Stimulated activated CD4-positive, alpha-beta T cell treated with anti-CD3 and anti-CD28 coated beads, Interleukin-1b, Interleukin-23, amount 100 ng/mL, for 48 hours (primary cell): Measurements from ENCODE around the gene FRY.
"Not testable (repeated sequence)": the region's sequence is repeated elsewhere in the genome, so short reads cannot be mapped to it uniquely, and the experiment has no call there.

ENCODE experiments used
- DNase-seq: peaks from one replicate; pipeline ENCODE4 v3.0.0-alpha.2; 2020

FRY gene

GRCh38 chr13:32031025-32031814 is at the start of gene FRY:
FRY (plus strand) TSS chr13:32031774; CDS start chr13:32031796, 22 bp downstream.
- peak; percentile 26 for DNase-seq

- DNase-seq: no peak
Observed at GRCh38 chr13:31982124-31982523, 49.5 kb upstream of the FRY start.

DNA sequence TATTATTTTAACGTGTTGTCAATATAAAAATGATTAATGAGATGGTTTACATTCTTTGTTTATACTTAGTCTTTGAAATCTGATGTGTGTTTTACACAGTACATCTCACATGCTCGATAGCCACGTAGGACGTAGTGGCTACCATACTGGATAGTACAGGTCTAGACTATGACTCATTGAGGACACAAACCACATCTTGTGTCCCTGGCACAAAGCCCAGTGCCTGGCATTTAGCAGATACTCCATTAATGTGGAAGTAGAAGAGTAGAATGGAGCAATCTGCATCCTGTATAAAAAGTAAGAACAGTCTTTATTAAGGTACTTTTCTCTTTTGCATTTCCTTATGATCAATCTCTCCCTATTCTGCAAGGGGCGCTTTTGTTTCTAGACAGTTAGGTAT is 49.0 kb upstream of the FRY start:
- no peak for DNase-seq

GRCh38 chr13:31983696-31984095 is 47.9 kb upstream of the FRY start:
- DNase-seq: not testable (repeated sequence)

GRCh38 chr13:31984388-31984787 is 47.2 kb upstream of the FRY start:
- DNase-seq: not testable (repeated sequence)

DNA sequence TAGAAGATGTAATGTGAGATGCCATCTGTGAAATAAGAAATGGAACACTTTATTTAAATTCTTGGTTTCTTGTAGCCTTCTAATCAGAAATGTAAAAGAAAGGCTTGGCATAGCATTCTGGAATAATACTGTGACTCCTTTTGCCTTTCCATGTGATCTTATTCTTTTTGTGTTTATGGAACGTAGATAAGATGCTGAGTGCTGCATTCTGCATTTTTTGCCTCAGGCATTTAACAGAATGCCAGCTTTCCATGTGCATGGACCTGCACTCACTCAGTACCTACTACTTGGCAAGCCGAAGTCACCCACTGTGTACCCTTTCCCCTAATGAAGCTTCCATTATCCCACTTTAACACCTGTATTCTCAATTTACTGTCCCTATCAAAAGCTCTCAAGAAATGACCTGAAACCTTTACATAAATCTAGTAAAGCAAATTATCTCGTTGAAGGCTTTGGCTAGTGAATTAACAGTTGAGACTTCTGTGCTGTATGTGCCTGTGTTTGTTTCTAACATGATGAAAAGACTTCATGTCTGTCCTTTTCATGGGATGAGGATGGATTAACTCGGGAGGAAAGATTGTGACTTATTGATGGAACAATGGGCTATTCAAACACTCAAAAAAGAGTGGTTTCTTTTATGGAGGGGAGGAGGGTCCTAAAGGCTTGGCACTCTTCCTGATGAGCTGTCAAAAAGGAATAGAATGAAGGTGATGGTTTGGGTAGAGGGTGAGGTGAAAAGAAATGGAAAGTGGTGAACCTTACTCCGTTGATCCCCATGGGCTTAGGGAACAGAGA is 44.7 kb upstream of the FRY start:
- no peak for DNase-seq

GRCh38 chr13:31987535-31988170 is 43.9 kb upstream of the FRY start:
- DNase-seq: no peak

- not testable (repeated sequence) for DNase-seq
Observed at GRCh38 chr13:31994367-31994766, 37.2 kb upstream of the FRY start.

- no peak for DNase-seq
Observed at GRCh38 chr13:31996601-31997000, 35.0 kb upstream of the FRY start.

GRCh38 chr13:31997641-31998040 is 33.9 kb upstream of the FRY start:
- DNase-seq: no peak

DNA sequence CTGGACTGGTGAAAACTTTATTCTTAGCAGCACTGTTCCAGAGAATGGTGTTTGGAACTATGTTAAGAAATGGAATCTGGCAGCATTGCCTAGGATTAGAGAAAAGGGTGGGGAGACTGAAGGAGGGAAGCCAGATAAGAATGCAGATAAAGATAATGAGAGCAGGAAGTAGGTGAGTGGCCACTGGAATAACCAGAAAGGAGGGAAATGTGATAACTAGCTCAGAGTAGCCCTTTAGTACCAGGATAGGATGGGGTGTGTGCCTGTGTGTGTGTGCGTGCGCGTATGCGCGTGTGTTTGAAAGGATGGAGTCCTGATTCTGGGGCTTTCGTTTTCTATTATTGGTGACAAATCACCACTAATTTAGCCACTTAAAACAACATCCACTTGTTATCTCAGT is 33.4 kb upstream of the FRY start:
- DNase-seq: no peak

GRCh38 chr13:32000754-32001153 is 30.8 kb upstream of the FRY start:
- DNase-seq: not testable (repeated sequence)

DNA sequence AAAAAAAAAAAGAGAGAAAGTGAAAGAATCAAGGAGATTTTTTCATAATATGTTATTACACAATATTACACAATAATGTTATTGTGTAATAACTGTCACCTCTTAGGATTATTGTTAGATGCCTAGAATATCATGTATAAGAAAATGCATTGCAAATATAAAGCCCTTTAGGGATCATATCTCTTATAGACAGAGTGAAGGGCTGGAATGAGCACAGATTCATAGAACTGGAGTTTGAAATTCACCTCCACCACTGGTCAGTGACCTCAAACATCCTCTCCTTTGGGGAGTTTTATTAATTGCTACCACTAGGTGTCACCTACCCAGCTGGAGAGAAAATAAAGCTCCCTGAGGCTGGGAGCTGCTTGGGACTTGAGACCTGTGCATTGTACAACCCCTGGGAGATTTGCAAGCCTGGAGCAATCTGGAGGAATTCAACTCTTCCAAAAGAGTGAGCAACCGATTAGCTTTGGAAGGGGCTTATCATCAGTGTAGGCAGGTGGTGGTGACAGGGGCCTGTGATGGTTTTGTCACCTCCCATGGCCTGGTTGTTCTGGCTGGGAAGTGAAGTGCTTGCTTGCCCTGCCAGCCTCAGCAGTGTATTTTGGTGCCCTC is 30.3 kb upstream of the FRY start:
- no peak for DNase-seq

DNA sequence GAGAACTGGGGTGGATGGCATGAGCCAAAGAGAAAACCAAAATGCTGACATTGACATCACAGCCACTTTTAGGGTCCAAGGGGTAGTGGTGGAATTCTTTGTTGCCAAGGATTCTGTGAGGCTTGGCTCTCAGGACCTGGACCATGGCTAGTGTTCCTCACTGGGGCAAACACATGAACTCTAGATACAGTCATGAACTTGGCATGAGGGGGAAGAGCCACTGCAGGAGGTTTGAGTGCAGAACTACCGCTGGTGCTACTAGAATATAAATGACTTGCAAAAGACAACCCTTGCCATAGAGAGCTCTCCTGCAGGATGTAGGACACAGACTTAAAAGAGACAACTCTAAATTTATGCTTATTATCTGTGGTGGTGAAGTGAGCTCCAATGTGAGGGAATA is 29.8 kb upstream of the FRY start:
- no peak for DNase-seq

DNA sequence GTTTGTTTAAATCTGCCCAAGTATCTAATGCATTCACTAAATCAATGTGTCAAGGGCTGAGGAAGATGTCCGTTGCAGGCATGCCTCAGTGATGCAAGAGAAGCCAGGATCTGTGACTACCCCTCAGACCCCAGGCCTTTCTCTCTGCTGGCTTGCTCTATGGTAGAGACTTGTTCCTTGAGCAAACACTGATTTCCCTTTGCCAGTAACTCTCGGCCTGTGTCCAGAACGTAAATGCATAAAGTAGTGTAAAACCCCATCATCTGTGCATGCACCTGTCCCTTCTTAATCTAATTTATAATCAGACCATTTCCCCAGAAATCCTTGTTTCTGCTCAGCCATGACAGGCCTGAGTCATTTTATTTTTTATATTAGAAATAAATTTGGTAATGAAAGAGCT is 28.7 kb upstream of the FRY start:
- DNase-seq: no peak

DNA sequence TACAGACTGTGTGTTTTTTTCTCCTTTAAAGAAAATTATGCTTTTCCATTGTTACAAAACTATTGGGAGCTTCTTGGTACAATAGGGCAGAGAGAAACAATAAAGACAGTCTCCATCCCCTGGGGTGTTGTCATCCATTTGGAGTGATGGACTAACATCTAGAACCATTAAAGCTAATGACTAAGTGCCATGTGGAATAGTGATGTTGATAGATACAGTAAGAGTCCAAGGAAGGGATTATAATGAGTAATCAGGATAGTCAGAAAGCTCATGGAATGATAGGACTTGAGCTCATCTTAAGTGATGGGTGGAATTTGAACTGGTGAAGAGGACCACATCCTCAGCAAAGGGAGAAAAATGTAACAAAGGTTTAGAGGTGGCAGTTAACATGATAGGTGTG is 24.1 kb upstream of the FRY start:
- DNase-seq: no peak

DNA sequence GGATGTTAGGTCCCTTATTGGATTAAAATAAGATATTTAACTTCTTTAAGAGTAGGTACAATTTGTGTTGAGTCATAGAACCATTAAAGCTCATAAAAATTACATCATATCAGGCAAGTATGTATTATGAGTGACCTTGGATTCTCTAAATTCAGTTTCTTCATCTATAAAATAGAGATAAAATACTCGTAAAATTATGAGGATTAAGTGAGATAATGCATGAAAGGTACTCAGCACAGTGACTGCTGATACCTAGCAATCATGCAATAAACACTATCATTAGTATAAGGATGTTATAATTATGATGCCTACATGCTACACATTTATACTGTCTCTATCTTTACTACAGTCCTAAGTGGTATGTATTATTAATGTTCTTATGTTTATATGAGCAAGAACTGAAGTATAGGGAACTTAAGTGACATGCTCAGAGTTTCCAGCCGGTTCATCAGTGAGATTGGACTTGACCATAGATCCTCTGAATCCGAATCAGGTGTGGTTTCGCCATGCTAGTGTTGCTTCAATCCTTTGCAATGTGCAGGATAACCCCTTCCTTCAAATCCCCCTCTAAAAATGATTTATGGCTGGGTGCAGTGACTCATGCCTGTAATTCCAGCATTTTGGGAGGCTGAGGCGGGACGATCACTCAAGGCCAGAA is 22.9 kb upstream of the FRY start:
- DNase-seq: no peak

DNA sequence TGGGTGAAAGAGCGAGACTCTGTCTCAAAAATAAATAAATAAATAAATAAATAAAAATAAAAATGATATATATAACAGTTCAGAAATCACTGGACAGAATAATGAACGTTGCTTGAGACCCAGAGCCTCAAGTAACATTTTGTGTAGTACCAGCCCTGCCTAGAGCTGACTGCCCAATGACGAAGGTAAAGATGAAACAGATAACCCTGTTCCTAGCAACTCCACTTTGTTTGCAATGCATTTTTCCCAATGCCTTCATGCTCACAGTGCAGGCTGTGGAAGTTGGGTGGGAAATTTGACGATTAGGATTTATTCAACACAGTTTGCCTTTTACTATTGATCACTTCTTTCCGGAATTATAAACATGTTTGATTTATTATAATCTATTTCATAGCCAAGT is 22.2 kb upstream of the FRY start:
- no peak for DNase-seq

DNA sequence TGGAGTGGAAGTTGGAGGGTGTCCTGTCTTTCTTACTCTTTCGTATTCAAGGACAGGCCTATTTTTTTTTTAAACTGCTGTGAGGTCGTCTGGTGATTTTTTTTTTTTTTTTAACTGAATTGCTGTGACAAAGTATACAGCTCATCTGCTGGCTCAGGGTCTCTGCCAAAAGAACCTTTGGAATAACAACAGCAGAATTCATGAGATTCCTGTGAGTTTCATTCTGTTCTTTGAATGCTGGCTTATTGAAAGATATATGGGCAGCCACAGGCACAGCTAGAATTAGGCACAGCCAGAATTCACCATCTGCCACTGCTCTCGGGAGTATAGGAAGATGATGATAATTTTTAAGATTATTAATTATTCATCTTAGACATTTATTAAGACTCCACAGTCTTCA is 21.4 kb upstream of the FRY start:
- DNase-seq: no peak

DNA sequence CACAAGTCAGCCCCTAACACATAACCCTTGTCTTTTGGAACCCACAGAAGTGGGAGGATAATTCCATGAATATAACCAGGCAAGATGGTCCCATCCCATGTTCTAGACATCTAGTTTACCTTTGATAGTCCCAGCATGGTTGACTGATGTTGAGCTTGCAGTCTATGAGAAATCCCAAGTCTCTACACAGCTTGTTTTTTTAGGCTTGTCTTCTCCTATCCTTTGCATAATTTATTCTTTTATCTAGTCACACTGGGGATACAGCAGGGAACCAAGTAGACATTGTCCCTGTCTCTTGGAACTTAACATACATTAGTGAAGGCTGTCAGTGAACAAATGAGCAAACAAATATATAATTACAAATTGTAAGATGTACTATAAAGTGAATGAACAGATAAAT is 19.6 kb upstream of the FRY start:
- no peak for DNase-seq

- DNase-seq: no peak
Observed at GRCh38 chr13:32013181-32013580, 18.4 kb upstream of the FRY start.

GRCh38 chr13:32016119-32016518 is 15.5 kb upstream of the FRY start:
- DNase-seq: no peak

DNA sequence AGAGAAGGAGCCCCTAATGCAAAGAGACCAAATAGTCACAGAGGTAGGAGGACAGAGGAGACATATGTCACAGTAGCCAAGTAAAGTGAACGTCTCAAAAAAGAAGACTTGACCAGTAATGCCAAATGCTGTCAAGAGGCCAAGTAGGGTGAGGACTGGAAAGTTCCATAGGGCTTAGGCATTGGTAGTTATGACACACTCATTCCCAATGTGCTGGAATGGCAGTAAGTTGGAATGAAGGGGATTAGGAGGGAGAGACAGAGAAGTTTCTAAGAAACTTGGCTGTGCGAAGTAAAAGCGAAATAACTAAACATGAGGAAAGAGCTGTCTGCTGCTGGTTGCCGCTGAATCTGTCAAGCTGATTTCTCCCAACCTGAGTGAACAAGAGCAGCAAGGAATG is 14.9 kb upstream of the FRY start:
- DNase-seq: no peak
